Mesenchymal stem cell (in vitro differentiated cells and primary cell): Measurements from ENCODE around the gene LAMB4.

Experiments used
- DNase-seq: peaks from one replicate; pipeline ENCODE4 v3.0.0-alpha.2; 2013
- H2AFZ ChIP-seq: one replicate; pipeline ENCODE4 v1.6.1; 2013; ENCODE audit warnings: low read depth, mild to moderate bottlenecking, control low read depth, inconsistent platforms, low read length, moderate library complexity
- H2AK5ac ChIP-seq: 2 replicates; pipeline ENCODE4 v1.6.1; 2013; ENCODE audit warnings: low read length, moderate library complexity, mild to moderate bottlenecking, inconsistent platforms; ENCODE audit not compliant: severe bottlenecking
- H2BK120ac ChIP-seq: one replicate; pipeline ENCODE4 v1.6.1; 2013; ENCODE audit warnings: low read depth, mild to moderate bottlenecking, inconsistent platforms, low read length, moderate library complexity
- H2BK12ac ChIP-seq, 2 experiments: one replicate each; pipeline ENCODE4 v1.6.1; 2013; ENCODE audit warnings: inconsistent platforms in 2 of 2, low read length in 2 of 2, mild to moderate bottlenecking in 2 of 2, moderate library complexity in 2 of 2, control low read depth in 1 of 2
- H2BK15ac ChIP-seq: one replicate; pipeline ENCODE4 v1.6.1; 2013; ENCODE audit warnings: mild to moderate bottlenecking, low read depth, inconsistent platforms; ENCODE audit not compliant: poor library complexity, severe bottlenecking
- H2BK5ac ChIP-seq: 2 replicates; pipeline ENCODE4 v1.6.1; 2013; ENCODE audit warnings: low read depth, mild to moderate bottlenecking, low read length, control low read depth, inconsistent platforms; ENCODE audit not compliant: poor library complexity, severe bottlenecking
- H3K14ac ChIP-seq, 2 experiments: one replicate each; pipeline ENCODE4 v1.6.1; 2013; ENCODE audit warnings: inconsistent platforms in 2 of 2, low read length in 2 of 2, control low read depth in 1 of 2, mild to moderate bottlenecking in 1 of 2, moderate library complexity in 1 of 2
- H3K18ac ChIP-seq, 2 experiments: one replicate each; pipeline ENCODE4 v1.6.1; 2013; ENCODE audit warnings: inconsistent platforms in 2 of 2, low read length in 2 of 2, control low read depth in 1 of 2, low read depth in 1 of 2, mild to moderate bottlenecking in 1 of 2
- H3K23ac ChIP-seq, 2 experiments: one replicate each; pipeline ENCODE4 v1.6.1; 2013; ENCODE audit warnings: inconsistent platforms in 2 of 2, low read length in 2 of 2, mild to moderate bottlenecking in 2 of 2, moderate library complexity in 2 of 2, control low read depth in 1 of 2
- H3K27ac ChIP-seq: 2 replicates; pipeline ENCODE4 v1.5.1; 2013; ENCODE audit warnings: mild to moderate bottlenecking, moderate library complexity, low read length, control low read depth, inconsistent platforms; ENCODE audit not compliant: poor library complexity, severe bottlenecking
- H3K27me3 ChIP-seq, 2 experiments: 2 replicates each; pipeline versions ENCODE4 v1.6.1 to v1.7.0; 2013; ENCODE audit warnings: low read length in 2 of 2, mild to moderate bottlenecking in 2 of 2, moderate library complexity in 2 of 2, control low read depth in 1 of 2, inconsistent platforms in 1 of 2; ENCODE audit not compliant: control insufficient read depth in 1 of 2, insufficient read depth in 1 of 2
- H3K36me3 ChIP-seq, 2 experiments: 2 replicates each; pipeline versions ENCODE4 v1.6.1 to v1.7.0; 2013; ENCODE audit warnings: low read length in 2 of 2, control low read depth in 1 of 2, inconsistent platforms in 1 of 2, low read depth in 1 of 2, mild to moderate bottlenecking in 1 of 2; ENCODE audit not compliant: insufficient read depth in 2 of 2, control insufficient read depth in 1 of 2
- H3K4ac ChIP-seq, 2 experiments: one replicate each; pipeline ENCODE4 v1.6.1; 2013; ENCODE audit warnings: inconsistent platforms in 2 of 2, low read length in 2 of 2, mild to moderate bottlenecking in 2 of 2, moderate library complexity in 2 of 2, control low read depth in 1 of 2, low read depth in 1 of 2
- H3K4me1 ChIP-seq: 2 replicates; pipeline ENCODE4 v1.6.1; 2013; ENCODE audit warnings: low read depth, low read length, control low read depth; ENCODE audit not compliant: control insufficient read depth, insufficient read depth
- H3K4me2 ChIP-seq: 2 replicates; pipeline ENCODE4 v1.6.1; 2013; ENCODE audit warnings: low read length, mild to moderate bottlenecking, inconsistent platforms; ENCODE audit not compliant: poor library complexity, severe bottlenecking
- H3K4me3 ChIP-seq, 2 experiments: 2 replicates each; pipeline versions ENCODE4 v1.5.1 to v1.7.0; 2013; ENCODE audit warnings: low read length in 2 of 2, mild to moderate bottlenecking in 2 of 2, control low read depth in 1 of 2, low read depth in 1 of 2; ENCODE audit not compliant: insufficient read depth in 1 of 2
- H3K79me1 ChIP-seq: replicated peaks from 2 replicates; pipeline ENCODE4 v1.6.1; 2013; ENCODE audit warnings: mild to moderate bottlenecking, control low read depth, low read length, inconsistent platforms; ENCODE audit not compliant: poor library complexity, severe bottlenecking
- H3K9ac ChIP-seq: 2 replicates; pipeline ENCODE4 v1.7.0; 2013; ENCODE audit warnings: mild to moderate bottlenecking, low read length, moderate library complexity
- H3K9me3 ChIP-seq: 2 replicates; pipeline ENCODE4 v1.7.0; 2013; ENCODE audit warnings: mild to moderate bottlenecking, low read length; ENCODE audit not compliant: control insufficient read depth
- H4K8ac ChIP-seq: one replicate; pipeline ENCODE4 v1.6.1; 2013; ENCODE audit warnings: inconsistent platforms, mild to moderate bottlenecking, low read length, moderate library complexity
- H4K91ac ChIP-seq: one replicate; pipeline ENCODE4 v1.6.1; 2013; ENCODE audit warnings: mild to moderate bottlenecking, low read length, inconsistent platforms
- WGBS: methylation state at CpG from one replicate; pipeline ENCODE4 v1.1.7; 2013; ENCODE audit warnings: mixed read lengths; 5-methylcytosine and 5-hydroxymethylcytosine counted together

LAMB4 gene

GRCh38 chr7:108073305-108074070 lies 56.7 kb downstream of the LAMB4 start:
- H2BK120ac ChIP-seq: peak overlapping the region; percentile 37
- H4K8ac ChIP-seq: peak overlapping the region; percentile 64
- H2BK15ac ChIP-seq: peak overlapping the region; percentile 60
- H3K79me1 ChIP-seq: no peaks in the 10 kb centered on the region
- no peaks in the 10 kb centered on the region for H3K36me3 ChIP-seq
- H2AFZ ChIP-seq: no peak overlapping the region
- no peak overlapping the region for H3K4ac ChIP-seq
- H3K14ac ChIP-seq: no peak overlapping the region
- no peaks in the 10 kb centered on the region for H3K27me3 ChIP-seq
- H3K27ac ChIP-seq: no peak overlapping the region
- no peak overlapping the region for H3K4me2 ChIP-seq
- H4K91ac ChIP-seq: peak overlapping the region; percentile 85
- no peak overlapping the region for H3K9ac ChIP-seq
- peak; percentile 24 for DNase-seq
- no peak overlapping the region for H2BK5ac ChIP-seq
- H2BK12ac ChIP-seq: peak overlapping the region in 1 of 2 experiments; percentile 29
- H3K23ac ChIP-seq: no peak overlapping the region
- H3K9me3 ChIP-seq: no peaks in the 10 kb centered on the region
- peaks cover 5% of the 10 kb centered on the region for H3K4me1 ChIP-seq
- 86% methylated on average over 2 of the region's 3 CpGs for WGBS
- peak overlapping the region; percentile 62 to 87 for H3K18ac ChIP-seq
- no peak overlapping the region for H3K4me3 ChIP-seq
- H2AK5ac ChIP-seq: no peak overlapping the region

GRCh38 chr7:108072739-108073138 lies 57.4 kb downstream of the LAMB4 start:
- Histone ChIP-seq H3K9ac (no peak overlapping the region), H3K4me2 (no peak overlapping the region), H3K18ac (no peak overlapping the region), H3K79me1 (no peaks in the 10 kb centered on the region), H3K14ac (no peak overlapping the region), H3K9me3 (no peaks in the 10 kb centered on the region), H3K4me3 (no peak overlapping the region), H3K23ac (no peak overlapping the region), H4K8ac (no peak overlapping the region), H3K27ac (no peak overlapping the region), H2BK5ac (no peak overlapping the region), H2AFZ (no peak overlapping the region), H4K91ac (no peak overlapping the region), H3K4ac (no peak overlapping the region), H2AK5ac (no peak overlapping the region), H2BK15ac (peak overlapping the region; percentile 67), H2BK120ac (no peak overlapping the region), H3K4me1 (peaks cover 3% of the 10 kb centered on the region), H3K27me3 (no peaks in the 10 kb centered on the region), H3K36me3 (no peaks in the 10 kb centered on the region), H2BK12ac (peak overlapping the region in 1 of 2 experiments; percentile 42)
- no peak for DNase-seq
- 95% methylated on average over 1 of the region's 2 CpGs for WGBS

GRCh38 chr7:108072116-108072515 lies 58.0 kb downstream of the LAMB4 start:
- no peak overlapping the region for H3K4me3 ChIP-seq
- H2BK120ac ChIP-seq: no peak overlapping the region
- no peaks in the 10 kb centered on the region for H3K27me3 ChIP-seq
- no peaks in the 10 kb centered on the region for H3K36me3 ChIP-seq
- no peak overlapping the region for H4K8ac ChIP-seq
- no peak overlapping the region for H3K23ac ChIP-seq
- no peak for DNase-seq
- H2BK5ac ChIP-seq: no peak overlapping the region
- no peak overlapping the region for H2BK15ac ChIP-seq
- peaks cover 3% of the 10 kb centered on the region for H3K4me1 ChIP-seq
- H2BK12ac ChIP-seq: peak overlapping the region in 1 of 2 experiments; percentile 65
- no peak overlapping the region for H3K27ac ChIP-seq
- H2AFZ ChIP-seq: no peak overlapping the region
- H3K9ac ChIP-seq: no peak overlapping the region
- no peak overlapping the region for H2AK5ac ChIP-seq
- no peak overlapping the region for H3K4me2 ChIP-seq
- H3K79me1 ChIP-seq: no peaks in the 10 kb centered on the region
- H3K18ac ChIP-seq: no peak overlapping the region
- H3K14ac ChIP-seq: no peak overlapping the region
- no peak overlapping the region for H4K91ac ChIP-seq
- WGBS: 100% methylated on average over 1 of the region's 2 CpGs
- peak overlapping the region in 1 of 2 experiments; percentile 8 for H3K4ac ChIP-seq
- no peaks in the 10 kb centered on the region for H3K9me3 ChIP-seq

- Histone ChIP-seq H3K9me3 (no peaks in the 10 kb centered on the region), H3K4me2 (no peak overlapping the region), H3K36me3 (no peaks in the 10 kb centered on the region), H3K23ac (no peak overlapping the region), H2BK12ac (no peak overlapping the region), H3K4me1 (peaks cover 3% of the 10 kb centered on the region), H3K27me3 (no peaks in the 10 kb centered on the region), H2BK15ac (no peak overlapping the region), H4K91ac (no peak overlapping the region), H2AK5ac (no peak overlapping the region), H2BK120ac (no peak overlapping the region), H3K4ac (no peak overlapping the region), H3K4me3 (no peak overlapping the region), H3K14ac (no peak overlapping the region), H2BK5ac (no peak overlapping the region), H3K27ac (no peak overlapping the region), H3K18ac (no peak overlapping the region), H4K8ac (no peak overlapping the region), H3K9ac (no peak overlapping the region), H2AFZ (no peak overlapping the region), H3K79me1 (no peaks in the 10 kb centered on the region)
- no peak for DNase-seq
- 100% methylated on average over 1 of the region's 1 CpG for WGBS
Observed at GRCh38 chr7:108071551-108071950, 58.6 kb downstream of the LAMB4 start.
